ENCODE results near the gene BIRC5. TPM values are rescaled to one million over a fixed set of nuclear protein-coding genes. Genes with fewer than 3 reads are reported as not detected.

Gene BIRC5
- total RNA-seq, 3 donors from 2014 or later: 5.4 to 10.0 (median 8.5) TPM

GRCh38 chr17:78236362-78237127, 22.5 kb downstream of the BIRC5 start:
- no peak for DNase-seq
- no peak for ATAC-seq
- Mint-ChIP-seq H3K36me3 (ENCODE audit: insufficient read depth) (no peaks in the 10 kb centered on the region), H3K4me3 (no peak overlapping the region), H3K9me3 (no peaks in the 10 kb centered on the region), H3K4me1 (ENCODE audit: low read depth) (peaks cover 5% of the 10 kb centered on the region), H3K27me3 (ENCODE audit: low read depth) (peaks cover 11% of the 10 kb centered on the region)

- Mint-ChIP-seq H3K27me3 (ENCODE audit: low read depth) (peaks cover 5% of the 10 kb centered on the region), H3K4me3 (no peak overlapping the region), H3K9me3 (no peaks in the 10 kb centered on the region), H3K36me3 (ENCODE audit: insufficient read depth) (no peaks in the 10 kb centered on the region), H3K4me1 (ENCODE audit: low read depth) (no peaks in the 10 kb centered on the region)
- no peak for DNase-seq
- ATAC-seq: no peak
Observed at GRCh38 chr17:78237401-78238012, 23.5 kb downstream of the BIRC5 start.

GRCh38 chr17:78238823-78239488, 24.9 kb downstream of the BIRC5 start:
- Mint-ChIP-seq H3K4me3 (no peak overlapping the region), H3K27me3 (ENCODE audit: low read depth) (no peaks in the 10 kb centered on the region), H3K4me1 (ENCODE audit: low read depth) (no peaks in the 10 kb centered on the region), H3K36me3 (ENCODE audit: insufficient read depth) (no peaks in the 10 kb centered on the region), H3K9me3 (no peaks in the 10 kb centered on the region)
- ATAC-seq: no peak
- no peak for DNase-seq

DNA sequence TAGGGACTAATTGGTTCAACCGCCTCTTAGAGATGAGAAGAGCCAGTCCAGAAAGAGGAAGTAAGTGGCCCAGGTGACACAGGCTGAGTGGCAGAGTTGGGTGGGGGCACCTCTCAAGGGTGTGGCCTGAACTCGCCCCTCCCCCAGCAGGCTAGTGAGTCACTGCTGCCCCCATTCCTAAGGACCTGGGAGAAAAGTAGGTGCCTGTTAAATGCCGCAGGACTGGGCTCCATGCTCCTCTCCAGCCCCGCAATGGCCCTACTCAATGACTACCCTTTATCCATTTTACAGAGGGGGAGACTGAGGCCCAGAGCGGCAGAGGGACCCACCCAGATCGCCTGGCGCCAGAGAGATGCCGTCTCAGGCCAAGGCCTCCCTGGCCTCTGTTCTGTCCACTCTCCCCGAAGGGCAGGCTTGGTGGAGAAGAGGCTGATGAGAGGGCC, 25.5 kb downstream of the BIRC5 start:
- Mint-ChIP-seq H3K36me3 (ENCODE audit: insufficient read depth) (no peaks in the 10 kb centered on the region), H3K9me3 (no peaks in the 10 kb centered on the region), H3K27me3 (ENCODE audit: low read depth) (no peaks in the 10 kb centered on the region), H3K4me1 (ENCODE audit: low read depth) (no peaks in the 10 kb centered on the region), H3K4me3 (no peak overlapping the region)
- ATAC-seq (no peak), DNase-seq (no peak)

DNA sequence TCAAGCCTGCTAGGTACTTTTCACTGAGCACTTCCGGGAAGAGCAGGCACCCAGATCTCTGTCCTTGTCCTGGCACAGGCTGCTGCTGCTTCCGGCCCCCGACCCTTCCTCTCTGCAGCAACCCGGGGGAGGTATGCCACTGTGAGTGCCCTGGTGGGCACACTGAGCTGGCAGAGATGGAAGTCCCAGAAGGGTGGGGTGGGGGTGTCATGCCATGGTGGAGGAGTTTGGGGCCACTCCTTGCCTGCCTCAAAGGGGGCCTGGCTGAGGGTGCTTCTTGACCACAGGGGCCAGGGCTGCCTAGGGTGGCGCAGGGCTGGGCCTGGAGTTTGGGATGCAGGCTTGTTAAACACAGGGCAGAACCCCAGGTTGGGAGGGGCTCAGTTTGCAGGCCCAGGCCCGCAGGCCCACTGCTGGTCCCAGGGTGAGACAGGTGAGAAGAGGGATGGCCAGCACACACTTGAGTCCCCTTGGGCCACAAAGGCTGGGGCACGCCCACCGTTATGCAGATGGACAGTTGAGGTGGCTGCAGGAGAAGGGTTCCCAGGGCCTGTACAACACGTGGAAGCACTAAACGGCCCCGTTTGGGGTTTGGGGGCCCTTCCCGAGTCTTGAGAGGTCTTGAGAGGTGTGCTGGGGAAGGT, 26.1 kb downstream of the BIRC5 start:
- ATAC-seq (no peak), DNase-seq (no peak)
- Mint-ChIP-seq H3K4me1 (ENCODE audit: low read depth) (no peaks in the 10 kb centered on the region), H3K4me3 (no peak overlapping the region), H3K9me3 (no peaks in the 10 kb centered on the region), H3K36me3 (ENCODE audit: insufficient read depth) (no peaks in the 10 kb centered on the region), H3K27me3 (ENCODE audit: low read depth) (no peaks in the 10 kb centered on the region)

- Mint-ChIP-seq H3K4me1 (ENCODE audit: low read depth) (no peaks in the 10 kb centered on the region), H3K36me3 (ENCODE audit: insufficient read depth) (no peaks in the 10 kb centered on the region), H3K9me3 (no peaks in the 10 kb centered on the region), H3K4me3 (no peak overlapping the region), H3K27me3 (ENCODE audit: low read depth) (no peaks in the 10 kb centered on the region)
- DNase-seq (no peak), ATAC-seq (no peak)
Observed at GRCh38 chr17:78240839-78241238, 26.8 kb downstream of the BIRC5 start.

DNA sequence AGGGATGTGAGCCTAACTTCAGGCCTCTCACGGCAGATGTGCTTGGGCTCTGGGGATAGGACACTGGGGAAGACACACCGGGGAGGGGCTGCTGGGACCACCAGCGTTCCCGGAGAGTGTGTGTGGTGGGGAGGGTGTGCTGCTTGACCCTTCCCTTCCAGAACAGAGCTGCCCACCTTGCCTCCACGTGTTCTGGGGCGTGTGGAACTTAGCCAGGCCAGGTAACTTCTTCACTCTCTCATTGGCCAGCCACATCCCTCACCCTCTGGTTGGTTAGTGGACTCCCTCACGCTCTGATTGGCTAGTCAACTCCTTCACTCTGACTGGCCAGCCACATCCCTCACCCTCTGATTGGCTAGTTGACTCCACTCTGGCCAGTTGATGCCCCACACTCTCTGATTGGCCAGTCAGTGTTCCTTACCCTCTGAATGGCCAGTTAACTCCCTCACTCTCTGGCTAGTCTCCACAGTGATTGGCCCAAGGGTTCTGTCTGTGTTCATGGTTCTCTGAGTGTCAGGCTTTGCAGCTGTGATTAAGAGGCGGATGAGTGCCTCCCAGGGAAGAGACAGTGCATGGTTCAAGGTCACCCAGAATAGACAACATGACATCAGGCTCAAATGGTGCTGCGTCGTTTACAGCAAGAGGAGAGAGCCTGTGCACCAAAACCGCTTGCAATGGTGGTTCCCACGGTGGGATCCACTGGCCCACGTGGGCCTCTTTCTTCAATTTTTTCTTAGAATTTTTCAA, 27.4 kb downstream of the BIRC5 start:
- H3K9me3 Mint-ChIP-seq: no peaks in the 10 kb centered on the region
- H3K27me3 Mint-ChIP-seq (ENCODE audit: low read depth): no peaks in the 10 kb centered on the region
- H3K36me3 Mint-ChIP-seq (ENCODE audit: insufficient read depth): no peaks in the 10 kb centered on the region
- no peaks in the 10 kb centered on the region for H3K4me1 Mint-ChIP-seq (ENCODE audit: low read depth)
- no peak for DNase-seq
- peak in 1 of 2 donors; percentile 23 for ATAC-seq
- H3K4me3 Mint-ChIP-seq: no peak overlapping the region

DNA sequence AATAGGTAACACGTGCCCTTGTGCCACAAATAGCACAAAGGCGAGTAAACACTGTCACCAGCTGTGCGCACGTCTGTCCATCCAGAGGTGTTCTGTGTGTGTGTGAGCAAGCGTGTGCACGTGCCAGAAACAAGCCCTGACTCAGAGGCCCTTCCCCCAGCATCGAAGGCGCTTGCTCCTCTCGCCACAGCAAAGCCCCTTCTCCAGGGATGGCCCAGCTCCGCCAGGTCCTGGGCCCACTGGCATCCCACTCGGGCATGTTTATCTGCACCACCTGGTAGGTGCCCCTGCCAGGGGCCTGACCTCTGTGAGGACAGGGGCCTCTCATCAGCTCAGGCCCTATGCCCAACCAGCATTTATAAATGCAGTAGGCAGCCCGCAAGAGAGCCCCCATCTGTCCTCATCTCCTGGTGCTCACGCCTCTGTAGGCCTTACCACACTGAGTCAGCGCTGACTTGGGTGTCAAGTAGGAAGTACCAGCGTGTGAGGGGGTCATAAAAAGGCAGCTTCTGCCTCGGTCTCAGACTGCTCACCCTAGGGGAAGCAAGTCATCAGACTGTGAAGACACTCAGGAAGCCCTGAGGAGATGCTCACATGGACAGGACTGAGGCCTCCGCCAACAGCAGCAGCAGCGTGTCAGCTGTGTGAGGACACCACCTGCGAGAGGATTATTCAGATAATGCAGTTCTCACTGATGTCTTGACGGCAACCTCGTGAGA, 28.1 kb downstream of the BIRC5 start:
- Mint-ChIP-seq H3K4me3 (no peak overlapping the region), H3K9me3 (no peaks in the 10 kb centered on the region), H3K4me1 (ENCODE audit: low read depth) (no peaks in the 10 kb centered on the region), H3K27me3 (ENCODE audit: low read depth) (no peaks in the 10 kb centered on the region), H3K36me3 (ENCODE audit: insufficient read depth) (no peaks in the 10 kb centered on the region)
- no peak for DNase-seq
- ATAC-seq: peak in 1 of 2 donors; percentile 63

DNA sequence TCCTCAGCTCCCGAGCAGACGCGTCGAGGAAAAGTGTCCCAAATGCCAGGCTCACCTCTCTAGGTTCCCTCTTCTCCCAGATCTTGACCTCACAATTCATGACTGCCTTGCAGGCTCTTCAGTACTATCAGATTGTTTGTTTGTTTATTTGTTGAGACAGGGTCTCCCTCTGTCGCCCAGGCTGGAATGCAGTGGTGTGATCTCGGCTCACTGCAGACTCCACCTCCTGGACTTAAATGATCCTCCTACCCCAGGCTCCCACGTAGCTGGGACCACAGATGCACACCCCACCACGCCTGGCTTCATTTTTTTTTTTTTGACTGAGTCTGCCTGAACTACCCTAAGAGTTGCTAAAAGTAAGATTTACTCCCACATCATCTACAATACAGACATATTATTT, 33.3 kb downstream of the BIRC5 start:
- no peak for ATAC-seq
- Mint-ChIP-seq H3K27me3 (ENCODE audit: low read depth) (peaks cover 2% of the 10 kb centered on the region), H3K9me3 (no peaks in the 10 kb centered on the region), H3K4me3 (no peak overlapping the region), H3K36me3 (ENCODE audit: insufficient read depth) (no peaks in the 10 kb centered on the region), H3K4me1 (ENCODE audit: low read depth) (peaks cover 20% of the 10 kb centered on the region)
- no peak for DNase-seq

DNA sequence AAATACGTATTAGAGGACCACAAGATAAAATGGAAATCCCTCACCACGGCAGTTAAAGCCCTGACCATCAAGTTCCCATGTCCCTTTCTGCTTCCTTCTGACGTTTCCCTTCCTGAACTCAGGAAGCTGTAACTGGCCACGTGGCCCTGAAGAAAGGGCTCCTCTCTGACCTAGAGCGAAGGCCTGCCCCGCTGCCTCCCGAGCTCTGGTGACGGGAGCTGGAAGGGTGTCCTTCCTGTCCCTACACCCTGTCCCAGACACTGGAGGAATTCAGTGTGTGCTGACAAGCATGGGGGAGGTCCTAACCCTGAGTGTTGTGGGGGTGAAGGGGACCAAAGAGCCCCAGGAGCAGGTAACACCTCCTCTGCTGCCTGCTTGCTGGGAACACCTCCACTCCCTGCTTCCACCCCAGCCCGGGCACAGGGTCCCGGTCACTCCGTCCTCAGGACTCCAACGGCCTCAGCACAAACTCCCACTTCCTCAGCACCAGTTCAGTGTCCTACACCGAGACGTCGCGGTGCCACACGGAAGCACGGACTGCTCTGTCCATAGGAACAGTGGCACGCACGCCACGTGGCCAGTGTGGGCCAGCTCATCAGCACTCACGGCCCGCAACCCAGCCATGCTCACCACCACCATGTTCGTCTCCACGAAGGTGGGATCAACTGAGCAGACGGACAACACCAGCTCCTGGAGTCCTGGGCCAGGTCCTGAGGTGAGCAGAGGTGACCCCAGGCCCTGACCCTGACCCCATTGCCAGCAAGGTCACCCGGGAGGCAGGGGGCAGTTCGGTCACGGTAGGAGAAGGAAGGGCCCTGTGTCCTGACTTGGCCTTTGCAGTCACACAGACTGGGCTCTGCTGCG, 34.2 kb downstream of the BIRC5 start:
- H3K9me3 Mint-ChIP-seq: no peaks in the 10 kb centered on the region
- no peaks in the 10 kb centered on the region for H3K36me3 Mint-ChIP-seq (ENCODE audit: insufficient read depth)

DNA sequence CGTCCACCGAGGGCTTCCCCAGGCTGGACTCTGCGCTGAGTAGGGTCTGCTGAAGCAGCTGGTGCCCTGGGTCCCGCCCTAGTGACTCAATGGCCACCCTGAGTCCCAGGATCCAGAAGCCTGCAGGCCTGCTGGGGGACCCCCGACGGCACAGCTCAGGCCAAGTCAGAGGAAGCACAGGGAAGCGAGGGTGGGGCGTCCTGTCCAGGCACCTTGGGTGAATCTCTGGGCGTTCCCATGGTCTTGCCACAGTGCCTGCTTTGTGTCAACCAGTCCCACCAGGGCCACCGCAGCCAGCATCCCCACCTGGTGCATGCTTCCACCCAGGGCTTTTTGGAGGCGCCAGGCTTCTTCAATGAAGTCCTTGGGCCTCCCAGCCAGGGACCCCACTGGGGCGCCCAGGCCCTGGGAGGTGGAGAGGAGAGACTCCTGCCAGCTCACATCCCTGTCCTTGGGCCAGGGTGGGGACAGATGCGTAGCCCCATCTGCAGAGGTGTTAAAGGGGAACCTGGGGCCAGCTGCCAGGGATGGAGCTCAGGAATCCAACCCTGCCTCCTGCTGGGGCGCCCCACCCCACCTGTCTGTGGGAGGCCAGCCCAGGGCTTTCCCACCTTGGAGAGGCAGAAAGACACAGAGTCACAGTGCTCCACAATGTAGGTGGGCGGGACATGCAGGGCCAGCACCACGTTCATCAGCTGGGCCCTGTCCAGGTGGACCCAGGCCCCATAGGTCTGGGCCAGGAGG, 35.2 kb downstream of the BIRC5 start:
- peaks cover 2% of the 10 kb centered on the region for H3K27me3 Mint-ChIP-seq (ENCODE audit: low read depth)
- no peak overlapping the region for H3K4me3 Mint-ChIP-seq
- no peak for ATAC-seq
- peaks cover 32% of the 10 kb centered on the region for H3K4me1 Mint-ChIP-seq (ENCODE audit: low read depth)
- no peaks in the 10 kb centered on the region for H3K36me3 Mint-ChIP-seq (ENCODE audit: insufficient read depth)
- no peak for DNase-seq
- no peaks in the 10 kb centered on the region for H3K9me3 Mint-ChIP-seq

More for the DNA sequence above, 34.2 kb downstream of the BIRC5 start:
- Mint-ChIP-seq H3K4me3 (no peak overlapping the region), H3K4me1 (ENCODE audit: low read depth) (peaks cover 30% of the 10 kb centered on the region), H3K27me3 (ENCODE audit: low read depth) (peaks cover 2% of the 10 kb centered on the region)
- ATAC-seq: no peak
- DNase-seq: no peak

Measured in activated T-cell treated with anti-CD3 and anti-CD28 coated beads, Interleukin-2, amount 50 U/mL, for 4 hours (primary cell).